HepG2 (cell line): ENCODE data around the gene SLC38A3. TPM values are rescaled to one million over a fixed set of nuclear protein-coding genes. Genes with fewer than 3 reads are reported as not detected.

Experiments
- CREM ChIP-seq, 2 experiments: sonication (generic) in 1 of 2; formaldehyde crosslinking in 1 of 2; IDR thresholded peaks; 2 replicates each; pipeline versions ENCODE4 v1.4.0 to v1.6.1; 2016 to 2020; ENCODE audit warnings: antibody characterized with exemption in 1 of 2, mild to moderate bottlenecking in 1 of 2, missing genetic modification reagents in 1 of 2
- GABPB1 ChIP-seq: IDR thresholded peaks from 2 replicates; pipeline ENCODE4 v1.6.1; 2016; ENCODE audit warnings: mild to moderate bottlenecking, missing genetic modification reagents, moderate library complexity, missing compliant biosample characterization
- GATAD2A ChIP-seq: IDR thresholded peaks from 2 replicates; pipeline ENCODE4 v1.6.1; 2016
- KMT2B ChIP-seq: IDR thresholded peaks from 2 replicates; pipeline ENCODE4 v1.6.1; 2016; ENCODE audit warnings: missing genetic modification reagents, missing compliant biosample characterization
- LCORL ChIP-seq, 2 experiments: fragments of 450-650 bp in 1 of 2; sonication (generic) in 1 of 2; formaldehyde crosslinking in 1 of 2; IDR thresholded peaks; 2 replicates each; pipeline versions ENCODE4 v1.5.0 to v1.6.1; 2017 to 2020; ENCODE audit warnings: antibody characterized with exemption in 1 of 2, missing genetic modification reagents in 1 of 2
- MIXL1 ChIP-seq: IDR thresholded peaks from 2 replicates; pipeline ENCODE4 v1.6.1; 2016
- NFKBIZ ChIP-seq: IDR thresholded peaks from 2 replicates; pipeline ENCODE4 v1.6.1; 2018; ENCODE audit warnings: missing genetic modification reagents, missing compliant biosample characterization
- PPARG ChIP-seq: conservative IDR thresholded peaks from 2 replicates; pipeline ENCODE4 v1.6.1; 2016; ENCODE audit warnings: missing biosample characterization, missing genetic modification reagents
- SMAD3 ChIP-seq: sonication (generic); formaldehyde crosslinking; IDR thresholded peaks from 2 replicates; pipeline ENCODE4 v1.4.0; 2020; ENCODE audit warnings: missing genetic modification reagents
- ZNF30 ChIP-seq: sonication (generic); formaldehyde crosslinking; IDR thresholded peaks from 2 replicates; pipeline ENCODE4 v1.5.0; 2020; ENCODE audit warnings: mild to moderate bottlenecking, missing genetic modification reagents
- ZNF451 ChIP-seq: sonication (generic); formaldehyde crosslinking; IDR thresholded peaks from 2 replicates; pipeline ENCODE4 v1.5.0; 2020; ENCODE audit warnings: mild to moderate bottlenecking, missing genetic modification reagents
- polyA plus RNA-seq, 8 experiments: library from polyadenylated mRNA; depleted of rRNA in 3 of 8; stranded (reverse) in 7 of 8; unstranded in 1 of 8; fragments of >200 nt; fragmentation: Illumina TruSeq in 4 of 8; extraction: Trizol in 4 of 8; gene quantifications; 2 replicates each; pipeline versions ENCODE4 v1.2.1 to v1.2.3, GENCODE V29; 2011 to 2016; ENCODE audit warnings: low read depth in 4 of 8, missing spikeins in 1 of 8, mixed read lengths in 1 of 8; ENCODE audit not compliant: insufficient read depth in 1 of 8
- total RNA-seq, 5 experiments: library from RNA; depleted of rRNA; stranded (reverse); fragments of >200 nt; fragmentation: Illumina TruSeq; extraction: Trizol; gene quantifications; 2 replicates each; pipeline ENCODE4 v1.2.3, GENCODE V29; 2016; ENCODE audit warnings: low read depth in 1 of 5
- TF ChIP-seq, protein P1 (sequence below): sonication (generic); formaldehyde crosslinking; IDR thresholded peaks from 2 replicates; pipeline ENCODE4 v1.4.0; 2020; ENCODE audit warnings: missing genetic modification reagents
- TF ChIP-seq, protein P2 (sequence below): sonication (generic); formaldehyde crosslinking; IDR thresholded peaks from 2 replicates; pipeline ENCODE4 v1.4.0; 2020; ENCODE audit warnings: mild to moderate bottlenecking, missing genetic modification reagents
- TF ChIP-seq, protein P3 (sequence below): sonication (generic); formaldehyde crosslinking; IDR thresholded peaks from 2 replicates; pipeline ENCODE4 v1.9.0; 2022; ENCODE audit warnings: low read depth, missing genetic modification reagents

The SLC38A3 gene
- total and polyA plus RNA-seq, 2 of the 13 experiments (the other 11 are each of a cell fraction or from before 2014, with no cell fraction given): 29.8 to 164 TPM

DNA sequence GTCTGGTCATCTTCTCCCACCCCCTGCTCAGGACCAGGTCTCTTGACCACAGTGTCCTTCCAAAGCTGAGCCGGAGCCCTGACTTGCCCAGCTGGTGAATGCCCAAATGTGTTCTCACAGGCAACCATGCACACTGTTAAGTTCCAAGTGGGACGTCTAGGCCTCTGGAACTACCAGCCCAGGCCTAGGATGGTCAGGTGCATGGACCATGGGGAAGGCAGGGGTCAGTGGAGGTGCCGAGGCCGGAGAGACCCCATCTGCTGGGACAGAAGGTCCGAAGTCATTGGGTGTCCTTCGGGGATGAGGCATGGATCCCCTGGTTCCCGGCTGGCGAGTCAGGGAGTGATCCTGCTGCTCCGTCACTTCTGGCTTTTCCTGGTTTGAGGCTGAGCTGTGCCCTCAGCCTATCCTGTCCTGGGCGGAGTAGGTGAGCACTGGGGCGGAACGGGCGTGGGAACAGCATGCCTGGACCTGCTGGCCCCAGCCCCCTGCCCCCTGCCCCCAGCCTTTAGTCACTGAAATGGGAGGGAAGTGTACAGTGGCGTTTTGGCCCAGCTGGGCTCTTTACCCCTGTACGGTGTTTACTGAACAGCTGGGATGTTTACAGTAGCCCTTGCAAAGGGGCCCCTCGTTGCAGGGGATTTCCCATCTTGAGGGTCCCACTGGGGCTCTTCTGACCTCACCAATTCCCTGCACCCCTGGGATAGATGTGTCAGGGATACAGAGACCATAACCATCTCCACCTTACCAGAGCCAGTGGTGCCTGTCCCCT lies 37.8 kb upstream of the SLC38A3 start (continued):
- TF ChIP-seq, protein P1, sequence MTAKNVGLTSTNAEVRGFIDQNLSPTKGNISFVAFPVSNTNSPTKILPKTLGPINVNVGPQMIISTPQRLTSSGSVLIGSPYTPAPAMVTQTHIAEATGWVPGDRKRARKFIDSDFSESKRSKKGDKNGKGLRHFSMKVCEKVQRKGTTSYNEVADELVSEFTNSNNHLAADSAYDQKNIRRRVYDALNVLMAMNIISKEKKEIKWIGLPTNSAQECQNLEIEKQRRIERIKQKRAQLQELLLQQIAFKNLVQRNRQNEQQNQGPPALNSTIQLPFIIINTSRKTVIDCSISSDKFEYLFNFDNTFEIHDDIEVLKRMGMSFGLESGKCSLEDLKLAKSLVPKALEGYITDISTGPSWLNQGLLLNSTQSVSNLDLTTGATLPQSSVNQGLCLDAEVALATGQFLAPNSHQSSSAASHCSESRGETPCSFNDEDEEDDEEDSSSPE: no peak
- TF ChIP-seq, protein P2, sequence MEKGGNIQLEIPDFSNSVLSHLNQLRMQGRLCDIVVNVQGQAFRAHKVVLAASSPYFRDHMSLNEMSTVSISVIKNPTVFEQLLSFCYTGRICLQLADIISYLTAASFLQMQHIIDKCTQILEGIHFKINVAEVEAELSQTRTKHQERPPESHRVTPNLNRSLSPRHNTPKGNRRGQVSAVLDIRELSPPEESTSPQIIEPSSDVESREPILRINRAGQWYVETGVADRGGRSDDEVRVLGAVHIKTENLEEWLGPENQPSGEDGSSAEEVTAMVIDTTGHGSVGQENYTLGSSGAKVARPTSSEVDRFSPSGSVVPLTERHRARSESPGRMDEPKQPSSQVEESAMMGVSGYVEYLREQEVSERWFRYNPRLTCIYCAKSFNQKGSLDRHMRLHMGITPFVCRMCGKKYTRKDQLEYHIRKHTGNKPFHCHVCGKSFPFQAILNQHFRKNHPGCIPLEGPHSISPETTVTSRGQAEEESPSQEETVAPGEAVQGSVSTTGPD (CRISPR knock-in tag): no peak
- TF ChIP-seq MIXL1 (CRISPR knock-in tag) (0 out of 2 replicates have a peak, but pooled peaks have one; percentile 22), SMAD3 (CRISPR knock-in tag) (0 out of 2 replicates have a peak, but pooled peaks have one; percentile 38), GABPB1 (CRISPR knock-in tag) (peak; percentile 10; the same call in 1 of the 2 replicates), PPARG (CRISPR knock-in tag) (0 out of 2 replicates have a peak, but pooled peaks have one; percentile 18), ZNF30 (CRISPR knock-in tag) (no peak), CREM (IDR thresholded peaks at IDR 0.05) (0 out of 2 replicates have a peak, but pooled peaks have one; percentile 22), CREM (CRISPR knock-in tag; IDR thresholded peaks at IDR 0.05) (no peak), KMT2B (CRISPR knock-in tag) (0 out of 2 replicates have a peak, but pooled peaks have one; percentile 41), NFKBIZ (CRISPR knock-in tag) (peak; percentile 70; the same call in 1 of the 2 replicates), GATAD2A (CRISPR knock-in tag) (peak; percentile 49; the same call in 1 of the 2 replicates), ZNF451 (CRISPR knock-in tag) (no peak), LCORL (IDR thresholded peaks at IDR 0.05) (no peak), LCORL (CRISPR knock-in tag; IDR thresholded peaks at IDR 0.05) (peak; percentile 95)
- TF ChIP-seq, protein P3, sequence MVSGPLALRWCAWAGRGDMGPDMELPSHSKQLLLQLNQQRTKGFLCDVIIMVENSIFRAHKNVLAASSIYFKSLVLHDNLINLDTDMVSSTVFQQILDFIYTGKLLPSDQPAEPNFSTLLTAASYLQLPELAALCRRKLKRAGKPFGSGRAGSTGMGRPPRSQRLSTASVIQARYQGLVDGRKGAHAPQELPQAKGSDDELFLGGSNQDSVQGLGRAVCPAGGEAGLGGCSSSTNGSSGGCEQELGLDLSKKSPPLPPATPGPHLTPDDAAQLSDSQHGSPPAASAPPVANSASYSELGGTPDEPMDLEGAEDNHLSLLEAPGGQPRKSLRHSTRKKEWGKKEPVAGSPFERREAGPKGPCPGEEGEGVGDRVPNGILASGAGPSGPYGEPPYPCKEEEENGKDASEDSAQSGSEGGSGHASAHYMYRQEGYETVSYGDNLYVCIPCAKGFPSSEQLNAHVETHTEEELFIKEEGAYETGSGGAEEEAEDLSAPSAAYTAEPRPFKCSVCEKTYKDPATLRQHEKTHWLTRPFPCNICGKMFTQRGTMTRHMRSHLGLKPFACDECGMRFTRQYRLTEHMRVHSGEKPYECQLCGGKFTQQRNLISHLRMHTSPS (CRISPR knock-in tag): peak; percentile 16; the same call in 1 of the 2 replicates
